IPS-NIHi7 (cell line): ENCODE data around the gene KAT2A.

Experiments
- DNase-seq: peaks from one replicate; pipeline ENCODE4 v3.0.0; 2012; ENCODE audit warnings: mixed read lengths; ENCODE audit errors: extremely low spot score

KAT2A gene

GRCh38 chr17:42135664-42136653 lies 14.8 kb upstream of the KAT2A start:
- DNase-seq = peak; percentile 59

- DNase-seq = no peak
These were observed 14.0 kb upstream of the KAT2A start for GRCh38 chr17:42135151-42135550.

- DNase-seq = no peak
These were observed 12.4 kb upstream of the KAT2A start for GRCh38 chr17:42133461-42134041.

- DNase-seq = no peak
These were observed 11.8 kb upstream of the KAT2A start for GRCh38 chr17:42132941-42133340.

- DNase-seq = no peak
These were observed 10.8 kb upstream of the KAT2A start for GRCh38 chr17:42131981-42132432.

- no peak for DNase-seq
These were observed 10.1 kb upstream of the KAT2A start for GRCh38 chr17:42131232-42131631.

GRCh38 chr17:42130310-42130936 lies 9.3 kb upstream of the KAT2A start:
- DNase-seq = no peak

GRCh38 chr17:42129109-42129837 lies 8.1 kb upstream of the KAT2A start:
- no peak for DNase-seq

- no peak for DNase-seq
These were observed 6.2 kb upstream of the KAT2A start for GRCh38 chr17:42127414-42127813.

GRCh38 chr17:42126836-42127235 lies 5.7 kb upstream of the KAT2A start:
- no peak for DNase-seq

- DNase-seq = no peak
These were observed 4.4 kb upstream of the KAT2A start for GRCh38 chr17:42125565-42125964.

GRCh38 chr17:42124256-42124655 lies 3.1 kb upstream of the KAT2A start:
- no peak for DNase-seq

GRCh38 chr17:42122371-42123303 lies 1.5 kb upstream of the KAT2A start, which contains the start of gene HSPB9:
Gene HSPB9 (plus strand): TSS chr17:42122804. CDS start chr17:42122851, 47 bp downstream.
- peak; percentile 89 for DNase-seq

GRCh38 chr17:42120161-42120769 lies 902 bp downstream of the KAT2A start:
- DNase-seq = no peak

- DNase-seq = no peak
These were observed 1.9 kb downstream of the KAT2A start for GRCh38 chr17:42119301-42119700.

GRCh38 chr17:42118545-42118944 lies 2.6 kb downstream of the KAT2A start:
- DNase-seq = peak; percentile 53

GRCh38 chr17:42118126-42118510 lies 3.0 kb downstream of the KAT2A start:
- no peak for DNase-seq

GRCh38 chr17:42117397-42118125 lies 3.6 kb downstream of the KAT2A start:
- no peak for DNase-seq

- peak; percentile 76 for DNase-seq
These were observed 4.3 kb downstream of the KAT2A start for GRCh38 chr17:42116705-42117396.
